HG03354 (cell line): ENCODE data around the gene LUC7L.
"Not testable (repeated sequence)": the region's sequence is repeated elsewhere in the genome, so short reads cannot be mapped to it uniquely, and the experiment has no call there.

ENCODE experiments used
- ATAC-seq: cut with Tn5 transposase; IDR thresholded peaks from one replicate; pipeline ENCODE4 v1.9.1; 2021; ENCODE audit warnings: mild to moderate bottlenecking; ENCODE audit not compliant: unreplicated experiment, poor library complexity, severe bottlenecking

The LUC7L gene

GRCh38 chr16:185213-185612 lies 44.0 kb downstream of the LUC7L start:
- ATAC-seq, result no peak

- no peak for ATAC-seq
These were observed 46.2 kb downstream of the LUC7L start for GRCh38 chr16:183005-183404.

GRCh38 chr16:181565-182021 lies 47.7 kb downstream of the LUC7L start:
- no peak for ATAC-seq

GRCh38 chr16:180681-181564 lies 48.3 kb downstream of the LUC7L start:
- peak; percentile 53 for ATAC-seq

- no peak for ATAC-seq
These were observed 49.1 kb downstream of the LUC7L start, which contains the start of gene HBQ1 for GRCh38 chr16:180101-180675. Gene HBQ1, plus strand, starts transcription at chr16:180459. Its CDS starts 28 bp downstream, at chr16:180487.

GRCh38 chr16:179211-180092 lies 49.8 kb downstream of the LUC7L start:
- no peak for ATAC-seq

GRCh38 chr16:178668-179015 lies 50.6 kb downstream of the LUC7L start:
- ATAC-seq, result no peak

- ATAC-seq, result no peak
These were observed 51.1 kb downstream of the LUC7L start for GRCh38 chr16:177981-178667.

- no peak for ATAC-seq
These were observed 51.8 kb downstream of the LUC7L start for GRCh38 chr16:177394-177822.

- not testable (repeated sequence) for ATAC-seq
These were observed 52.5 kb downstream of the LUC7L start, which contains the start of gene HBA1 for GRCh38 chr16:176477-177382. Gene HBA1, plus strand, starts transcription at chr16:176680. Its CDS starts 37 bp downstream, at chr16:176717.

GRCh38 chr16:176006-176405 lies 53.2 kb downstream of the LUC7L start:
- ATAC-seq, result not testable (repeated sequence)

GRCh38 chr16:175011-175949 lies 54.0 kb downstream of the LUC7L start:
- ATAC-seq, result no peak

- ATAC-seq, result not testable (repeated sequence)
These were observed 55.1 kb downstream of the LUC7L start for GRCh38 chr16:173928-174769.

GRCh38 chr16:173211-173854 lies 55.9 kb downstream of the LUC7L start:
- ATAC-seq, result not testable (repeated sequence)

- ATAC-seq, result not testable (repeated sequence)
These were observed 56.8 kb downstream of the LUC7L start, which contains the start of gene HBA2 for GRCh38 chr16:172374-172941. Gene HBA2, plus strand, starts transcription at chr16:172876. Its CDS starts 37 bp downstream, at chr16:172913.

- ATAC-seq, result no peak
These were observed 58.5 kb downstream of the LUC7L start for GRCh38 chr16:170788-171187.
